HG03103 (cell line): Measurements from ENCODE around the gene GK.
"Not testable (repeated sequence)": the region's sequence is repeated elsewhere in the genome, so short reads cannot be mapped to it uniquely, and the experiment has no call there.

ENCODE experiments used
- ATAC-seq: cut with Tn5 transposase; IDR thresholded peaks from one replicate; pipeline ENCODE4 v1.9.1; 2021; ENCODE audit warnings: low read depth; ENCODE audit not compliant: unreplicated experiment

Gene GK

GRCh38 chrX:30653415-30654131 lies at the start of gene GK:
Gene GK, plus strand, starts transcription at chrX:30653423. Its CDS starts 115 bp downstream, at chrX:30653538.
- peak; percentile 1 for ATAC-seq

DNA sequence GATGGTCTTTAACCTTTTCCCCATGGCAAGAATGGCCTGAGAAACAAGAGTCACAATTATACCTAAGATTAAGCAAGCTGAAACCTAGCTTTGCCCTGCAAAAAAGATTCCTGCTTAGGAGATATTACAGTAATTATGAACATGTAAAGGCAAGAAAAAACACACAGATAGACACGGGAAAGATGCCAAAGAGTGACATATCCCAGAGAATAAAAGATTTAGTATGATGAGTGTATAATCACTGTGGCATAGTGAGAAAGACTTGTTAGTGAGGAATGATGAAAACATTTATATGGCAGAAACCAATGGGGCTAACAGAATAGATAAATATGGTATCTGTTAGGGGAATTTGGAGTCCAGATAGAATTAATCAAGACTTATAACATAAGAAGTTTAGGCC lies 46.1 kb upstream of the GK start:
- no peak for ATAC-seq

- no peak for ATAC-seq
These were observed 43.2 kb upstream of the GK start for GRCh38 chrX:30610026-30610425.

DNA sequence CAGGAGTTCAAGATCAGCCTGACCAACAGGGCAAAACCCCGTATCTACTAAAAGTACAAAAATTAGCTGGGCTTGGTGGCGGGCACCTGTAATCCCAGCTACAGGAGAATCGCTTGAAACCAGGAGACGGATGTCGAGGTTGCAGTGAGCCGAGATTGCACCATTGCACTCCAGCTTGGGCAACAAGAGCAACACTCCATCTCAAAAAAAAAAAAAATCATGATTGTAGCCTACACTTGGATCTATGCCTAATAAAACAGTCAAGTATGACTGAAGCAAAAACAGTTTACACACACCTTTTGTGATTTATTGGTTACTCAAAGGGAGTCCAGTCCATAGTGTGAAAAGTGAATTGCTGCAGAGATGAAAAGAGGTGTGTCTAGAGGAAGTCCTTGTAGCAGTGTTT lies 41.0 kb upstream of the GK start:
- ATAC-seq: no peak

DNA sequence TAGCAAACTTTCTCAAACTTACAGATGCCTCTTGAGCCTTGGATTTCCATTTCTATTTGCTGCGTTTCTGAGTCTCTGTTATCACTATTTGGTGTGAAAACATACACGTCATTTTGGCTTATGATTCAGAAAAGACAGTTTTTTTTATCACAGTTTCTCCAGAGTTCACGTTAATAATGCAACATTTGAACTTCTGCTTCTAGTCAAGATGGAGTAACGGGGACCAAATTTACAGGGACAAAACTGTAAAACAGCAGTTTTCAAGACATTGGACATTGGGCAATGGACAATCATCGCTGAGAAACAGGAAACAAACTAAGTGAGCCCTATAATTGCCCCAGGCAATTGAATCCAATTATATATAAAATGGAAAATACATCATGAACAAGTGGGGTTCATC lies 39.5 kb upstream of the GK start:
- no peak for ATAC-seq

DNA sequence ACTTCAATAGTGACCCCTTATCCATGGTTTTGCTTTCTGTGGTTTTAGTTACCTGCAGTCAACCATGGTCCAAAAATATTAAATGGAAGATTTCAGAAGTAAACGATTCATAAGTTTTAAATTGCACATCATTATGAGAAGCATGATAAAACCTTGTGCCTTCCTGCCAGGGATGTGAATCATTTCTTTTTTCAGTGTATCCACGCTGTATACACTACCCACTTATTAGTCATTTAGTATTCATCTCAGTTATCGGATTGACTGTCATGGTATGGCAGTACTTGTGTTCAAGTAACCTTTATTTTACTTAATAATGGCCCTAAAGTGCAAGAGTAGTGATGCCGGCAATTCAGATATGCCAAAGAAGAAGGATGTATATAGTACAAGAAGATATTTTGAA lies 38.0 kb upstream of the GK start:
- no peak for ATAC-seq

DNA sequence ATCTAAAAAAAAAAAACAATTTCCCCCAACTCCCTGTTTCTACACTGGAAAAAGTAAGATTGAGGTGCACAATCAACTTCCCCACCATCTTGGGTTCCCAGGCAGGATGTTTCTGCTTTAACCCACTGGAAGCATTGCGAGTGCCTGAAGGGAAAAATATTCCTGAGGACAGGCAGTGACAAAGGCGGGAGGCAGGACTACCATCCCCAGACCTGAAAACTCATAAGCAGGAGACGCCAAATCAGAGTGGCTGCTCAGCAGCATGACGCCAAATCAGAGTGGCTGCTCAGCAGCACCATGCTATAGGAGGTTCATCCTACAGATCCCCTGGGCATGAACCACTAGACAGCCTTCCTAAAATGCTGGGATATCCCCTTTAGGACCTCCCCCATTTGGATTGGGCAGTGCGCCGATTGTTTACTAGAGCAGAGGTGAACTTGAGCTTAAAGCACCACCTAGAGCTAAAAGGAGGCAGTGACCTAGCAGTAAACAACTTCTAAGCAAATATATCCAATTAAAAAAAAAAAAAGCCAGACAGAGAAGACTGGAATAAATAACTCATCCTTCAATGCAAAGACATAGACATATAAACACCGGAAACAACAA lies 35.0 kb upstream of the GK start:
- no peak for ATAC-seq

DNA sequence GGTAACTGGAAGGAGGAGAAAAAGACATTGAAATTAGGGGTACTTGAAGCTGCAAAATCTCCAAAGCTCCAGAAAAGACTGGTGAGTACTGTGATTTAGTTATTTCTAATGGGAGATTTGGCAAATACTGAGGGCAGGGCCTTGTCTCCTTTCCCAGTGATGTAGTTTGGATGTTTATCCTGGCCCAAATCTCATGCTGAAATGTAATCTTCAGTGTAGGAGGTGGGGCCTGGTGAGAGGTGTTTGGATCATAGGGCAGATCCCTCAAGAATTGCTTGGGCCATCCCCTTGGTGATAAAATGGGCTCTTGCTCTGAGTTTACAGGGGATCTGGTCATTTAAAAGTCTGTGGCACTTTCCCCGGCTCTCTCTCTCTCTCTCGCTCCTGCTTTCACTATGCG lies 33.1 kb upstream of the GK start:
- ATAC-seq: no peak

GRCh38 chrX:30620980-30621618 lies 32.1 kb upstream of the GK start:
- ATAC-seq: no peak

DNA sequence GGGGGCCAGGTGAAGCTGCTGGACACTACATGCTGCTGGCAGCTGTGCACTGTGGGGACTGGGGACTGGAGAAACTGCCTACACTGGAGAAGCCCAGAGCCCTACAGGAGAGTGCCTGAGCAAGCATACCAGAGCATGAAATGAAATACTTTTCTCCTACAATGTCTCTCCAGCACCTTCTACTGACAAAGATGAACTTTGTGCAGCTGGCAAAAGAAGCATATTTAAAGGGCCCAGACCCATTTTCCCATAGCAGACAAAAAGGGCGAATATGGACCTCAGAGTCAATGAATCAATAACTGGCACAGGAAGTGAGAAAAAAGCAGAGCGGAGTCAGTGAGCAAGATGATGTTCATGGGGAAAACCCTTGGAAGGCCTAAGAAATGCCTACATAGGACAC lies 30.9 kb upstream of the GK start:
- ATAC-seq: no peak

- no peak for ATAC-seq
These were observed 26.8 kb upstream of the GK start for GRCh38 chrX:30626402-30626801.

DNA sequence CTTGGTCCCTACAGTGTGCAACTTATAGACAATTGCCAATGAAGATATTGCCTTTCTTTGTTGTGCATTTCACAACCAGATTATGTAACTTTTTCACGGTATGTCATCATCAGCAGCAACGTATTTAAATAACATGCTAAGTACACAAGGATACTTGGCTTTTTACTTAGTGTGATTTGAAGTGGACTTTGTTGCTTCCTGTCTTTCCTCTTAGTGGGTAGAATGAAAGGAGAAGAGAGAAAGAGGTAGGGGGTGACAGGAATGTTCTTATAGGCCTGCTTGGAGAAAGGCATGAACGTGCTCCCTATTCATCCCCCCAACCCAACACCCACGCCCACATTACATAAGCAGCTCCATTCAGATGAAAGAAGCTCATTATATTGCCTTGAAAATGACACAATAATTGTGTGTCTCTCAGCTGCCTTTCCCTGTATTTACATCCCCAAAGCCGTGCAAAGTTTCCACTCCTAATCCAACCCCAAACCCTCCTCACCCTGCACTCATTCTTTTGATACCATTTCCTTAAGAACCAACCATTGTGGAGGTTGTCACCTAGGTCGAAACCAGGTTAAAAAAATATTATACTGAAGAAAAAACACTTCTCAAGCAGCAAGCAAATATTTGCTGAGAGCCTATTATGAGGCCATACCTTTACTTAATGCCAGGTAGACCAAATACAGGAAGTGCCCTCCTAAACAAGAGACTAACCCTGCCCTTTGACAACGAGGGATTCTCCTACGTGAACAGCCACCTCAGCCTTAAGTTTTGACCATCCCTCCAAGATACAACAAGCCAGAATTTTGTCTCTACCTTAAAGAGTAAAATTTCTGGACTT lies 25.2 kb upstream of the GK start:
- ATAC-seq: no peak

DNA sequence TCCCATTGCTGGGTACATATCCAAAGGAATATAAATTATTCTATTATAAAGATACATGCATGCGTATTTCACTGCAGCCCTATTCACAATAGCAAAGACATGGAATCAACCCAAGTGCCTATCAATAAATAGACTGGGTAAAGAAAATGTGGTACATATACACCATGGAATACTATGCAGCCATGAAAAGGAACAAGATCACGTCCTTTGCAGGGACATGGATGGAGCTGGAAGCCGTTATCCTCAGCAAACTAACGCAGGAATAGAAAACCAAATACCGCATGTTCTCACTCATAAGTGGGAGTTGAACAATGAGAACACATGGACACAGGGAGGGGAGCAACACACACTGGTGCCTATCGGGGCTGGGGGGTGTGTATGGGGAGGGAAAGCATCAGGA lies 19.2 kb upstream of the GK start:
- not testable (repeated sequence) for ATAC-seq

GRCh38 chrX:30635630-30636029 lies 17.6 kb upstream of the GK start:
- ATAC-seq: no peak

GRCh38 chrX:30637874-30638815 lies 15.1 kb upstream of the GK start:
- ATAC-seq: no peak

DNA sequence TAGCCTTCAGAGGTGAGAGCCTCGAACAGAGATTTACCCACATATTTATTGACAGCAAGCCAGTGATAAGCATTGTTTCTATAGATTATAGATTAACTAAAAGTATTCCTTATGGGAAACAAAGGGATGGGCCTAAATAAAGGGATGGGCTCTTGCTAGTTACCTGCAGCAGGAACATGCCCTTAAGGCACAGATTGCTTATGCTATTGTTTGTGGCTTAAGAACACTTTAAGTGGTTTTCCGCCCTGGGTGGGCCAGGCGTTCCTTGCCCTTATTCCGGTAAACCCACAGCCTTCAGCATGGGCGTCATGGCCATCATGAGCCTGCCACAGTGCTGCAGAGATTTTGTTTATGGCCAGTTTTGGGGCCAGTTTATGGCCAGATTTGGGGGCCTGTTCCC lies 13.5 kb upstream of the GK start:
- not testable (repeated sequence) for ATAC-seq

- no peak for ATAC-seq
These were observed 10.6 kb upstream of the GK start for GRCh38 chrX:30642642-30643041.

DNA sequence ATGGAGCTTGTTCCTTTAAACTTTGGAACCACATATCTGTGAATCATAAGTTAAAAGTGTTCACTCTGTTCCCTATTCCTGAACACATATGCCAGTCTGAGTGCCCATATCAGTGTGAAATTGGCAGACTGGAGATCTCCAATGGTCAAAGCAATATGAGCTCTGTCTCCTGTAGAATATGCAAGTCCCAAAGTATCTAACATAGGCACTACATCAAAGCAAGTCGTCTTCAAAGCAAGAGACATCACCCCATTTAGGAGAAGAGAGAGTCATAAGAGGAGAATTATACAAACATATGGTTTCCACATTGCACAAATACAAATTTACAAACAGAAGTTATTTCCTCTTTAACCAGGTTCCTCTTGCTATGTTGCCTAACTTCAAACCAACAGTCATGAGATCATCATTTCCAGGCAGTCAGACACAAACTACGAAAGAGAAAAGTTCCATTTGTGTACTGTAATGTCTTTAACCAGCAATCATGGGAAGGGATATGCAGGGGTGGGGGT lies 9.9 kb upstream of the GK start:
- ATAC-seq: no peak

DNA sequence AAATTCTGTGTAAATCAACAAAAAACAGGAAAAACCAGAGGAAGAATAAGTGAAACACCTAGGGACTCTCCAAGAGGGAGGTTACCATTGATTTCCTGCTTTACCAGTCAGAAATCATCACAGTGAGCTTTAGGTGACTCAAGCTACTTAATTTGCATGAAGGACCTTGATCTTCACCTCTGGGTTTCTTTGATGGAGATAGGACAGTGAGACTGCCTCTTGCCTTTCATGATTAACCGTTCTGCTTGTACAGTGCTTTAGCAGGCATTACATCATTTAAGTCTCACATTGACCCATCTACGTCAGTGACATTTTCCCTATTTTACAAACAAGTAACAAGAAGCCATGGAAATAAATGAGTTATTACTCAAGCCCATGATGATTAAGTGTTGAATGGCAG lies 3.4 kb upstream of the GK start:
- no peak for ATAC-seq
